ENCODE data around the gene NTN3.
A peak's percentile ranks its signal among the peaks of the same experiment; 100 is the strongest.

NTN3 gene

DNA sequence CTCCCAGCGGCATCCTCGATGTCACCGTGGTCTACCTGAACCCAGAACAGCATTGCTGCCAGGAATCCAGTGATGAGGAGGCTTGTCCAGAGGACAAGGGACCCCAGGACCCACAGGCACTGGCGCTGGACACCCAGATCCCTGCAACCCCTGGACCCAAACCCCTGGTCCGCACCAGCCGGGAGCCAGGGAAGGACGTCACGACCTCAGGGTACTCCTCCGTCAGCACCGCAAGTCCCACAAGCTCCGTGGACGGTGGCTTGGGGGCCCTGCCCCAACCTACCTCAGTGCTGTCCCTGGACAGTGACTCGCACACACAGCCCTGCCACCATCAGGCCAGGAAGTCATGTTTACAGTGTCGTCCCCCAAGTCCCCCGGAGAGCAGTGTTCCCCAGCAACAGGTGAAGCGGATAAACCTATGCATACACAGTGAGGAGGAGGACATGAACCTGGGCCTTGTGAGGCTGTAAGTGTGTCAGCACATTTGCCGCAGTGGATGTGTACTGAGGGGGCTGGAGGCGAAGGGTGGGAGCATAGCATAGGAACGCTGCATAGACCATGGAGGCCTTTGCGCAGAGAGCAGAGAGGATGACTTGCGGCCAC, 14.4 kb upstream of the NTN3 start:
- Mint-ChIP-seq H3K4me3 (peak overlapping the region; percentile 7 to 54 (median 50)), H3K36me3 (ENCODE audit: low read depth) (peaks cover 35% of the 10 kb centered on the region), H3K9me3 (no peaks in the 10 kb centered on the region), H3K27me3 (ENCODE audit: low read depth) (peaks cover 3% of the 10 kb centered on the region), H3K27ac (no peak overlapping the region), H3K4me1 (peaks cover 5% of the 10 kb centered on the region)
- no peak for TF ChIP-seq CTCF (IDR thresholded peaks at IDR 0.05; ENCODE audit: unreplicated experiment in 3 of 3)

DNA sequence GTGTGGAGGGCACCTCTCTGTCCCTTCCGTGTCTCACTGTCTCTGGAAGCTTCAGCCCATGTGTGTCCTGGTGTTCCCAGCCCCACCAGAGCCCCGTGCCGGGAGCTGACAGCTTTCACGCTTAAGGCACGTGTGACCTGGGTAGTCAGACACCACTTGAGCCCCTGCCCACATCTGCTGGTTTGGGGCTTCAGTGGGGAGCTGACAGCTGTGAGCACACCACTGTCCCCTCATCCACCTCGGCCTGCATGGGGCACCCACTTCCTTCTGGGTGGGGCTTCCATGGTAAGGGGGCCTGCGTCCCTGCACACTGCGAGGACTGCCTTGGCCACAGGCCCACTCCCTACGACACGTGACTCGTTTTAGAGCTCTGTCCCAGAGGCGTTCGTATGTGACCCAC, 13.8 kb upstream of the NTN3 start:
- peaks cover 3% of the 10 kb centered on the region for H3K27me3 Mint-ChIP-seq (ENCODE audit: low read depth)
- peaks cover 29% of the 10 kb centered on the region for H3K36me3 Mint-ChIP-seq (ENCODE audit: low read depth)
- no peaks in the 10 kb centered on the region for H3K9me3 Mint-ChIP-seq
- H3K4me3 Mint-ChIP-seq, result peak overlapping the region in 2 of 3 experiments; percentile 71 to 72
- no peak overlapping the region for H3K27ac Mint-ChIP-seq
- no peak for TF ChIP-seq CTCF (IDR thresholded peaks at IDR 0.05; ENCODE audit: unreplicated experiment in 3 of 3)
- H3K4me1 Mint-ChIP-seq, result peaks cover 5% of the 10 kb centered on the region

GRCh38 chr16:2457946-2458345, 13.2 kb upstream of the NTN3 start:
- H3K4me3 Mint-ChIP-seq, result peak overlapping the region; percentile 51 to 72 (median 71)
- peaks cover 3% of the 10 kb centered on the region for H3K27me3 Mint-ChIP-seq (ENCODE audit: low read depth)
- no peaks in the 10 kb centered on the region for H3K9me3 Mint-ChIP-seq
- peaks cover 22% of the 10 kb centered on the region for H3K36me3 Mint-ChIP-seq (ENCODE audit: low read depth)
- no peak for TF ChIP-seq CTCF (IDR thresholded peaks at IDR 0.05; ENCODE audit: unreplicated experiment in 3 of 3)
- H3K4me1 Mint-ChIP-seq, result peaks cover 5% of the 10 kb centered on the region
- H3K27ac Mint-ChIP-seq, result no peak overlapping the region

DNA sequence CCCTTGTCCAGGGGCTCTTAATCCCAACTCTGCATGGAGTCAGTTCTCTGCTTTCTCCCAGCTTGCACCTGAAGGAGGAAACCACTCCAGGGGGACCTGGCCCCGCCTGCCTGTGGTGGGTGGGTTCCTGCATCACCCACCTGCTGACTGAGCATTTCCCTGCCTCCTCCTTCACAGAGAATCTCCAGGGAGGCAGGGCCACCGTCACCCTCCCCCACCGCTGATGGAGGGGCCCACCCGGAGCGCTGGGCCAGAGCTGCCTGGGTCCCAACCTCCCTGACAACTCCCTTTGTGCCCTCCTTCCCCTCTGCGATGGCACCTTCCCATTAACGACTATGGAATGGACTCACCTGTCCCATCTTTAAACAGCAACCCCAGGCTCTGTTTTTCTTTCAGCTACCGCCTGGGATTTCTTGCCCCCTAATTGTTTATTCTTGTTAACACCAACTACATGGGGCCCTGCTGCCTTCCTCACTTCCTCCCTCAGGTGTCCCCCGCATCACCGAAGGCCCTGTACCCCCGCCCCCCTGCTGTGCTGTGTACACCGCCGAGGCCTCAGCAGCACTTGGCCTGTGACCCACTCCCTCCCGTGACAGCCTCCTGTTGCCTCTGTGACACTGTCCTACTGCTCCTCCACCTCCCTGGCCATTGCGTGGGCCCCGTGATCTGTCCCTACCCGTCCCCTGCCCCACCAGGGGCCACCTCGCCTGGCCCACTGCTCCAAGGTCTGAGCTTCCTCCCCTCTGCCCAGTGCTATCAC, 12.0 kb upstream of the NTN3 start:
- Mint-ChIP-seq H3K27me3 (ENCODE audit: low read depth) (peaks cover 3% of the 10 kb centered on the region), H3K4me1 (peaks cover 5% of the 10 kb centered on the region), H3K36me3 (ENCODE audit: low read depth) (peaks cover 13% of the 10 kb centered on the region), H3K4me3 (peak overlapping the region; percentile 88 to 95 (median 91)), H3K27ac (peak overlapping the region; percentile 12 to 80 (median 28)), H3K9me3 (no peaks in the 10 kb centered on the region)
- TF ChIP-seq CTCF (IDR thresholded peaks at IDR 0.05; ENCODE audit: unreplicated experiment in 3 of 3), result no peak

DNA sequence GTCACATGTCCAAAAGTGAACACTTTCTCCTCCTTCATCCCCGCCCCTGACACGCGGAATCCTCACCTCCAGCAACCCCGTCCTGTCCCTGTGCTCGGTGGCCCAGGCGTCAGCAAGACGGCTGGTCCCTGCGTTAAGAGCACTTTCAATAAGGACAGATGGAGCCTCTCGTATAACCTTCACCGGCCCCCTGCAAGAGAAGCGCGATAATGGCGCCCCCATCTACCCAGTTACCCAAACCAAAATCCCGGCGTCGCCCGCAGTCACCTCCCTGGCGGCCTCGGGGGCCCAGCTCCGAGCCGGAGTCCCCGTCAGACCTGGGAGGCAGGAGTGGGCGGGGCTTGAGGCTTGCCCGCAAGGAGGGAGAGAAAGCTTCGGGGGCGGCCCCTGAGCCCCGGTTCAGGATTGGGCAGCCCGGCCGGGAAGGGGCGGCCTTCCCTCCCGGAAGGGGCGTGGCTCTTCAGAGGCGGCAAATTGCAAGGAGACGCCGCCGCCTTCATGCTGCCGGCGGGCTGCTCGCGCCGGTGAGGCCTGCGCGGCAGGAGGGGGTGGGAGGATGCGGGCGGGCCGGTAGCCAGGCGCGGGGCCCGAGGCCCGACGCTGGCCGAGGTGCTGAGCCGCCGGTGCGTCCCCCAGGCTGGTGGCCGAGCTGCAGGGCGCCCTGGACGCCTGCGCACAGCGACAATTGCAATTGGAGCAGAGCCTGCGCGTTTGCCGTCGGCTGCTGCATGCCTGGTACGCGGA, 11.3 kb upstream of the NTN3 start, which contains the start of gene TEDC2:
Gene TEDC2, plus strand, starts transcription at position 463 of the 744 bp plus-strand sequence. Its CDS starts 36 bp downstream, at position 499.
- no peaks in the 10 kb centered on the region for H3K9me3 Mint-ChIP-seq
- H3K4me1 Mint-ChIP-seq, result peaks cover 5% of the 10 kb centered on the region
- peaks cover 13% of the 10 kb centered on the region for H3K36me3 Mint-ChIP-seq (ENCODE audit: low read depth)
- H3K27ac Mint-ChIP-seq, result peak within 1 kb of the TSS; percentile 12 to 80 (median 28)
- TF ChIP-seq CTCF (IDR thresholded peaks at IDR 0.05; ENCODE audit: unreplicated experiment in 3 of 3), result no peak
- peaks cover 3% of the 10 kb centered on the region for H3K27me3 Mint-ChIP-seq (ENCODE audit: low read depth)
- peak within 1 kb of the TSS; percentile 88 to 95 (median 91) for H3K4me3 Mint-ChIP-seq
